ENCODE data around the gene XPOT. TPM values are rescaled to one million over a fixed set of nuclear protein-coding genes. Genes with fewer than 3 reads are reported as not detected.

Gene XPOT
- total and polyA plus RNA-seq, 2 experiments from 2014 or later: 120 to 154 TPM

DNA sequence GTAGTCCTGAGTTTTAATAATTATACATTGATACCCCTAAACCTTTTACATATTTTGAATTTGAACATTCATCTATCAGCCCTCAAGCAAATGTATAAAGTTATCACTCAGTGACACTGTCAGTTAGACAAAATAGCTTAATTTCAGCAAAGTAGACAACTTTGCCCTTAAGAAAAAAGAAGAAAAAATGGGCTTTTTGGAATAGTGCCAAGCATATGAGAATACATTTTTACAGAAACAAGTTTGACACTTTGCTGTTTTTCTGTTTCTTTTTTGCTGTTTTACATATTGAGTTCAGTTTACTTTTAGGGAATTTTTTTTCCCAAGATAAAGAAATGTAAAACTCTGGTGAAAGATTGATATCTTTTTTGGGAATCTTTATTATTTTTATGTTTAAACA, 62.0 kb downstream of the XPOT start:
- Histone ChIP-seq H3K27ac (no peak overlapping the region), H3K27me3 (replicated peaks; ENCODE audit: insufficient read depth) (no peaks in the 10 kb centered on the region), H4K20me1 (ENCODE audit: insufficient read depth) (no peaks in the 10 kb centered on the region), H3K4me2 (ENCODE audit: unreplicated experiment) (no peak overlapping the region), H3F3A (ENCODE audit: insufficient read depth) (peaks cover 15% of the 10 kb centered on the region; the same call in 1 of the 2 replicates), H3K4me3 (no peak overlapping the region), H3K9me3 (ENCODE audit: low read depth) (no peaks in the 10 kb centered on the region), H2AFZ (no peak overlapping the region), H3K9me2 (ENCODE audit: insufficient read depth) (no peaks in the 10 kb centered on the region), H3K36me3 (ENCODE audit: low read depth) (peaks cover 42% of the 10 kb centered on the region), H3K4me1 (ENCODE audit: insufficient read depth) (peaks cover 29% of the 10 kb centered on the region), H3K79me2 (ENCODE audit: insufficient read depth) (peaks cover 28% of the 10 kb centered on the region), H3K9ac (no peak overlapping the region)
- in situ Hi-C loops (cut with MboI): no loop called here
- no peak for DNase-seq
- TF ChIP-seq EZH2phosphoT487 (IDR thresholded peaks at IDR 0.05; ENCODE audit: insufficient read depth, low read depth): no peak

DNA sequence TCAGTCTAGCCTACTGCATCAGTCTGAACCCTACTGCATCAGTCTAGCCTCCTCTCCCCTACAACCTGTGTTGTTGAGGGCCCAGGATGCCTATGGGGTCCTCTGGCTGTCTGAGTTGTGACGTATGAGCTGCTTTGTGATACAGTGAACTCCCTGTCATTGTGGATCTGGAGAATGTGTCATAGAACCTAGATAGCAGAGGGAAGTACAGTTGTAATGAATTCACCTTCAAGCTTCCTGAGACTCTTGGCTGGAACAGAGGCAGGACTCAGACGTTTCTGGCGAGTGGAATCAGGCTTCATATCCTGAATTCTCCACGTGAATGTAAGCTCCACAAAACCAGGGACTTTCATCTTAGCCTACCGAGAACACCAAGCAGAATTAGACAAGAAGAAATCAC, 64.8 kb downstream of the XPOT start:
- Histone ChIP-seq H2AFZ (no peak overlapping the region), H3K27ac (no peak overlapping the region), H3F3A (ENCODE audit: insufficient read depth) (no peaks in the 10 kb centered on the region), H3K9me3 (ENCODE audit: low read depth) (no peaks in the 10 kb centered on the region), H3K4me3 (no peak overlapping the region), H4K20me1 (ENCODE audit: insufficient read depth) (no peaks in the 10 kb centered on the region), H3K9me2 (ENCODE audit: insufficient read depth) (no peaks in the 10 kb centered on the region), H3K4me1 (ENCODE audit: insufficient read depth) (0 out of 2 replicates have a peak, but pooled peaks cover 1% of the 10 kb centered on the region), H3K27me3 (replicated peaks; ENCODE audit: insufficient read depth) (no peaks in the 10 kb centered on the region), H3K9ac (no peak overlapping the region), H3K79me2 (ENCODE audit: insufficient read depth) (peaks cover 25% of the 10 kb centered on the region), H3K36me3 (ENCODE audit: low read depth) (peaks cover 52% of the 10 kb centered on the region), H3K4me2 (ENCODE audit: unreplicated experiment) (no peak overlapping the region)
- DNase-seq: no peak
- in situ Hi-C loops (cut with MboI): no loop called here
- WGBS, 2 experiments (ENCODE audit: low coverage in 1 of 2, low lambda C conversion rate in 2 of 2, missing lambda C conversion rate in 2 of 2): 72% methylated on average over 5 of the region's 5 CpGs
- TF ChIP-seq EZH2phosphoT487 (IDR thresholded peaks at IDR 0.05; ENCODE audit: insufficient read depth, low read depth): no peak
- no peak for TF ChIP-seq EZH2 (IDR thresholded peaks at IDR 0.05; ENCODE audit: insufficient read depth, poor library complexity, severe bottlenecking)

DNA sequence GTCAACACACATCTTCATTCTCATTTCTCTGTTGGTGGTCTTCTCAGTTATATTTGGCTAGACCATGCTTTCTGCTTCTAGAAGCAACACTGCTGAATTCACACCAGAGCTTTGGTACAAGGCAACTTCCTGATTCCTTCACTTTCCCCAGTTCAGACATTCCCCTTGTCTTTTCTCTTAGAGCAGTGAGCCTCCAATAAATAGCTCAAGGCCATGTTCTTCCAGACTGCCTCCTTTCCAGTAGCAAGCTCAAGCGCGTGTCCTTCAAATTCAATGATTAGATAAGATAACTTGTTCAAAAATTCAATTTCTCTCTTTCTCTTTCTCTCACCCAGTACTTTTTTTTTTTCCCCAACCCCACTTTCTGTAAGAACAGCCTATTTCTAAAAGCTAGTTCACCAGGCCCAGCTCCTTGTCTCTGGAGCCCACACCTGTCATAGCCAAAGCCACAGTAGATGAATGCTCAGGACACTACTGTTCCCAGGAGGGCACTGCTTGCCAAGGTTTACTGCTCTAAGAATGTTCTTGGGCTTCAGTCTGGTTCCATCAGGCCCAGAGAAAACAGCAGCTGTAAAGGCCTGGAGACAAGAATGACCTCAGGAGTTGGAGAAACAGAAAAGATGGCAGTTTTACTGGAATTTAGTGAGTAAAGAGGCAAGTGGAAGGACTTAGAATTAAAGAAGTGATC, 65.4 kb downstream of the XPOT start:
- peaks cover 51% of the 10 kb centered on the region for H3K36me3 ChIP-seq (ENCODE audit: low read depth)
- no peak overlapping the region for H2AFZ ChIP-seq
- no peaks in the 10 kb centered on the region for H4K20me1 ChIP-seq (ENCODE audit: insufficient read depth)
- no peak overlapping the region for H3K27ac ChIP-seq
- no peak for TF ChIP-seq EZH2 (IDR thresholded peaks at IDR 0.05; ENCODE audit: insufficient read depth, poor library complexity, severe bottlenecking)
- no peak for TF ChIP-seq EZH2phosphoT487 (IDR thresholded peaks at IDR 0.05; ENCODE audit: insufficient read depth, low read depth)
- in situ Hi-C loops (cut with MboI): no loop called here
- H3K4me2 ChIP-seq (ENCODE audit: unreplicated experiment): no peak overlapping the region
- no peaks in the 10 kb centered on the region for H3K9me3 ChIP-seq (ENCODE audit: low read depth)
- H3F3A ChIP-seq (ENCODE audit: insufficient read depth): no peaks in the 10 kb centered on the region
- no peaks in the 10 kb centered on the region for H3K27me3 ChIP-seq (replicated peaks; ENCODE audit: insufficient read depth)
- no peaks in the 10 kb centered on the region for H3K9me2 ChIP-seq (ENCODE audit: insufficient read depth)
- H3K4me3 ChIP-seq: no peak overlapping the region
- no peak for DNase-seq
- H3K4me1 ChIP-seq (ENCODE audit: insufficient read depth): no peaks in the 10 kb centered on the region
- no peak overlapping the region for H3K9ac ChIP-seq
- WGBS, 2 experiments (ENCODE audit: low coverage in 1 of 2, low lambda C conversion rate in 2 of 2, missing lambda C conversion rate in 2 of 2): 100% methylated on average over 2 of the region's 2 CpGs
- H3K79me2 ChIP-seq (ENCODE audit: insufficient read depth): peaks cover 26% of the 10 kb centered on the region

DNA sequence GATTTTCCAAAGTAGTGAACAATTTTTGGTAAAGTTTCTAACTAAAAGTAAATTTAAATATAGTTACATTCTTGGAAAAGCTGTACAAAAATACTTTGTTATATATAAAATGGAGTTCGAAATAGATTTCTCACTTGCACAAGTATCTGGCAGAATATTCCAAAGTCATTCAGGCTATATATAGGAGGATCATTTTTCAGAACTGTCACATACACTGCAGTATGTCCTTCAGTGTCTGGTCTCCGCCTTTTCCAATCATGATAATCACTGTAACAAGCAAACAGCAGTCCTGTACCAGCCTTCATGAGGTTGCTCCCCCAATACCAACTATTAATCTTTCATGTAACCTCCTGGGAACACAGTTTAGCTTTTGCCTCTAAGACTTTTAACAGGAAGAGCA, 66.3 kb downstream of the XPOT start:
- DNase-seq: no peak
- 96 to 97% methylated on average over 2 of the region's 2 CpGs for WGBS, 2 experiments (ENCODE audit: low coverage in 1 of 2, low lambda C conversion rate in 2 of 2, missing lambda C conversion rate in 2 of 2)
- no peak overlapping the region for H3K9ac ChIP-seq

More for the DNA sequence above, 66.3 kb downstream of the XPOT start:
- no peaks in the 10 kb centered on the region for H4K20me1 ChIP-seq (ENCODE audit: insufficient read depth)
- H3K4me1 ChIP-seq (ENCODE audit: insufficient read depth): no peaks in the 10 kb centered on the region
- no peak overlapping the region for H3K4me3 ChIP-seq
- peaks cover 29% of the 10 kb centered on the region for H3K79me2 ChIP-seq (ENCODE audit: insufficient read depth)
- H3F3A ChIP-seq (ENCODE audit: insufficient read depth): no peaks in the 10 kb centered on the region
- in situ Hi-C loops (cut with MboI): no loop called here
- H3K36me3 ChIP-seq (ENCODE audit: low read depth): peaks cover 51% of the 10 kb centered on the region
- no peaks in the 10 kb centered on the region for H3K9me3 ChIP-seq (ENCODE audit: low read depth)
- no peak overlapping the region for H2AFZ ChIP-seq
- no peak overlapping the region for H3K4me2 ChIP-seq (ENCODE audit: unreplicated experiment)
- H3K27ac ChIP-seq: no peak overlapping the region
- H3K9me2 ChIP-seq (ENCODE audit: insufficient read depth): no peaks in the 10 kb centered on the region
- no peaks in the 10 kb centered on the region for H3K27me3 ChIP-seq (replicated peaks; ENCODE audit: insufficient read depth)
- TF ChIP-seq EZH2phosphoT487 (IDR thresholded peaks at IDR 0.05; ENCODE audit: insufficient read depth, low read depth) (no peak), EZH2 (IDR thresholded peaks at IDR 0.05; ENCODE audit: insufficient read depth, poor library complexity, severe bottlenecking) (no peak)
